Mesenchymal stem cell (in vitro differentiated cells and primary cell): ENCODE results near the gene GTPBP10.

Experiments
- DNase-seq: peaks from one replicate; pipeline ENCODE4 v3.0.0-alpha.2; 2013
- H2AFZ ChIP-seq: one replicate; pipeline ENCODE4 v1.6.1; 2013; ENCODE audit warnings: low read depth, mild to moderate bottlenecking, control low read depth, inconsistent platforms, low read length, moderate library complexity
- H2AK5ac ChIP-seq: 2 replicates; pipeline ENCODE4 v1.6.1; 2013; ENCODE audit warnings: low read length, moderate library complexity, mild to moderate bottlenecking, inconsistent platforms; ENCODE audit not compliant: severe bottlenecking
- H2BK120ac ChIP-seq: one replicate; pipeline ENCODE4 v1.6.1; 2013; ENCODE audit warnings: low read depth, mild to moderate bottlenecking, inconsistent platforms, low read length, moderate library complexity
- H2BK12ac ChIP-seq, 2 experiments: one replicate each; pipeline ENCODE4 v1.6.1; 2013; ENCODE audit warnings: inconsistent platforms in 2 of 2, low read length in 2 of 2, mild to moderate bottlenecking in 2 of 2, moderate library complexity in 2 of 2, control low read depth in 1 of 2
- H2BK15ac ChIP-seq: one replicate; pipeline ENCODE4 v1.6.1; 2013; ENCODE audit warnings: mild to moderate bottlenecking, low read depth, inconsistent platforms; ENCODE audit not compliant: poor library complexity, severe bottlenecking
- H2BK5ac ChIP-seq: 2 replicates; pipeline ENCODE4 v1.6.1; 2013; ENCODE audit warnings: low read depth, mild to moderate bottlenecking, low read length, control low read depth, inconsistent platforms; ENCODE audit not compliant: poor library complexity, severe bottlenecking
- H3K14ac ChIP-seq, 2 experiments: one replicate each; pipeline ENCODE4 v1.6.1; 2013; ENCODE audit warnings: inconsistent platforms in 2 of 2, low read length in 2 of 2, control low read depth in 1 of 2, mild to moderate bottlenecking in 1 of 2, moderate library complexity in 1 of 2
- H3K18ac ChIP-seq, 2 experiments: one replicate each; pipeline ENCODE4 v1.6.1; 2013; ENCODE audit warnings: inconsistent platforms in 2 of 2, low read length in 2 of 2, control low read depth in 1 of 2, low read depth in 1 of 2, mild to moderate bottlenecking in 1 of 2
- H3K23ac ChIP-seq, 2 experiments: one replicate each; pipeline ENCODE4 v1.6.1; 2013; ENCODE audit warnings: inconsistent platforms in 2 of 2, low read length in 2 of 2, mild to moderate bottlenecking in 2 of 2, moderate library complexity in 2 of 2, control low read depth in 1 of 2
- H3K27ac ChIP-seq: 2 replicates; pipeline ENCODE4 v1.5.1; 2013; ENCODE audit warnings: mild to moderate bottlenecking, moderate library complexity, low read length, control low read depth, inconsistent platforms; ENCODE audit not compliant: poor library complexity, severe bottlenecking
- H3K27me3 ChIP-seq, 2 experiments: 2 replicates each; pipeline versions ENCODE4 v1.6.1 to v1.7.0; 2013; ENCODE audit warnings: low read length in 2 of 2, mild to moderate bottlenecking in 2 of 2, moderate library complexity in 2 of 2, control low read depth in 1 of 2, inconsistent platforms in 1 of 2; ENCODE audit not compliant: control insufficient read depth in 1 of 2, insufficient read depth in 1 of 2
- H3K36me3 ChIP-seq, 2 experiments: 2 replicates each; pipeline versions ENCODE4 v1.6.1 to v1.7.0; 2013; ENCODE audit warnings: low read length in 2 of 2, control low read depth in 1 of 2, inconsistent platforms in 1 of 2, low read depth in 1 of 2, mild to moderate bottlenecking in 1 of 2; ENCODE audit not compliant: insufficient read depth in 2 of 2, control insufficient read depth in 1 of 2
- H3K4ac ChIP-seq, 2 experiments: one replicate each; pipeline ENCODE4 v1.6.1; 2013; ENCODE audit warnings: inconsistent platforms in 2 of 2, low read length in 2 of 2, mild to moderate bottlenecking in 2 of 2, moderate library complexity in 2 of 2, control low read depth in 1 of 2, low read depth in 1 of 2
- H3K4me1 ChIP-seq: 2 replicates; pipeline ENCODE4 v1.6.1; 2013; ENCODE audit warnings: low read depth, low read length, control low read depth; ENCODE audit not compliant: control insufficient read depth, insufficient read depth
- H3K4me2 ChIP-seq: 2 replicates; pipeline ENCODE4 v1.6.1; 2013; ENCODE audit warnings: low read length, mild to moderate bottlenecking, inconsistent platforms; ENCODE audit not compliant: poor library complexity, severe bottlenecking
- H3K4me3 ChIP-seq, 2 experiments: 2 replicates each; pipeline versions ENCODE4 v1.5.1 to v1.7.0; 2013; ENCODE audit warnings: low read length in 2 of 2, mild to moderate bottlenecking in 2 of 2, control low read depth in 1 of 2, low read depth in 1 of 2; ENCODE audit not compliant: insufficient read depth in 1 of 2
- H3K79me1 ChIP-seq: replicated peaks from 2 replicates; pipeline ENCODE4 v1.6.1; 2013; ENCODE audit warnings: mild to moderate bottlenecking, control low read depth, low read length, inconsistent platforms; ENCODE audit not compliant: poor library complexity, severe bottlenecking
- H3K9ac ChIP-seq: 2 replicates; pipeline ENCODE4 v1.7.0; 2013; ENCODE audit warnings: mild to moderate bottlenecking, low read length, moderate library complexity
- H3K9me3 ChIP-seq: 2 replicates; pipeline ENCODE4 v1.7.0; 2013; ENCODE audit warnings: mild to moderate bottlenecking, low read length; ENCODE audit not compliant: control insufficient read depth
- H4K8ac ChIP-seq: one replicate; pipeline ENCODE4 v1.6.1; 2013; ENCODE audit warnings: inconsistent platforms, mild to moderate bottlenecking, low read length, moderate library complexity
- H4K91ac ChIP-seq: one replicate; pipeline ENCODE4 v1.6.1; 2013; ENCODE audit warnings: mild to moderate bottlenecking, low read length, inconsistent platforms
- WGBS: methylation state at CpG from one replicate; pipeline ENCODE4 v1.1.7; 2013; ENCODE audit warnings: mixed read lengths; 5-methylcytosine and 5-hydroxymethylcytosine counted together

Gene GTPBP10

DNA sequence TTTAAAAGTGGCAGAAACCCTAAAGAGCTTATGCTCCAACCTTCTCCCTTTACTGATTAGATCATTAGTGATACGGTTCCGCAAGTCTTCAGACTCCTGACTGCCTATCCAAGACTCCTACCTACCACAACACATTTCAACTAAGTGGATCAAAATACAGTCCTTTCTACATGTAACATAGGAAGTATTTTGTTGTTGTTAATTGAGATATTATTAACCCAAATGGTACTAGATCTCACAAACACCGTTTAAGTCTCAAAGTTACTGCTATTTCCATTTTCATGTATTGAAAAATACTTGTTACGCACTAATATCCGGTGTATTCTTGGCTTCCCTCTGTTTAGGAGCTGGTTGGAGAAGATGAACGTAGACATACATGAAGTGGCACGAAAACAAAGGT, 26.5 kb upstream of the GTPBP10 start:
- H3K4me2 ChIP-seq: no peak overlapping the region
- H3K4me3 ChIP-seq: no peak overlapping the region
- H4K8ac ChIP-seq: no peak overlapping the region
- no peak overlapping the region for H3K27ac ChIP-seq
- H2BK15ac ChIP-seq: no peak overlapping the region
- H3K9ac ChIP-seq: no peak overlapping the region
- peaks cover 7% of the 10 kb centered on the region for H3K4me1 ChIP-seq
- no peak overlapping the region for H3K4ac ChIP-seq
- no peaks in the 10 kb centered on the region for H3K79me1 ChIP-seq
- no peak overlapping the region for H3K18ac ChIP-seq
- no peak overlapping the region for H2BK12ac ChIP-seq
- no peak for DNase-seq
- WGBS: 95% methylated on average over 6 of the region's 7 CpGs
- no peak overlapping the region for H3K23ac ChIP-seq
- H2AK5ac ChIP-seq: no peak overlapping the region
- no peak overlapping the region for H4K91ac ChIP-seq
- no peaks in the 10 kb centered on the region for H3K9me3 ChIP-seq
- H3K36me3 ChIP-seq: no peaks in the 10 kb centered on the region
- H2BK120ac ChIP-seq: no peak overlapping the region
- H2BK5ac ChIP-seq: no peak overlapping the region
- no peak overlapping the region for H2AFZ ChIP-seq
- peaks cover 25 to 31% of the 10 kb centered on the region in 2 experiments for H3K27me3 ChIP-seq
- H3K14ac ChIP-seq: no peak overlapping the region

DNA sequence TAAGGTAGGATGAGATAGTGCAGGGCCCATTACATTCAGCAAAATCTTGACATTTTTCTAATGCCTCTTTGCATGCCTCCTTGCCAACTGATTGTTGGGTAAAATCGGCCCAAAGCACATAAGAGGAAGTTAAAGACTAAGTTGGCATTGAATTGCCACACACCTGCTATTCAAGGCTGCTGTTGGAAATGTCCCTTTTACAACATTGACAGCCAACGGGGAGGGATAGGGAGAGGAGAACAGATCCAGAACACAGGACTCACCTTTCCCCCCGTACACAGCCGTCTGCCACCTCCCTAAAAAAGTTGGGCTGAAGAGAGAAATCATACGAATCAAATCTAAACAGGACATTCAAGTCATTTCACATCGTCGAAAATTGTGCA, 26.1 kb upstream of the GTPBP10 start:
- Histone ChIP-seq H3K23ac (no peak overlapping the region), H3K14ac (no peak overlapping the region), H3K4ac (no peak overlapping the region), H2BK12ac (no peak overlapping the region), H3K4me1 (peaks cover 7% of the 10 kb centered on the region), H2BK120ac (no peak overlapping the region), H2BK5ac (no peak overlapping the region), H4K91ac (no peak overlapping the region), H2BK15ac (no peak overlapping the region), H3K36me3 (no peaks in the 10 kb centered on the region), H3K27ac (no peak overlapping the region), H3K4me2 (no peak overlapping the region), H4K8ac (no peak overlapping the region), H3K18ac (no peak overlapping the region), H3K9ac (peak overlapping the region; percentile 56), H3K79me1 (no peaks in the 10 kb centered on the region), H3K9me3 (no peaks in the 10 kb centered on the region), H3K4me3 (peak overlapping the region in 1 of 2 experiments; percentile 76), H3K27me3 (peaks cover 25 to 31% of the 10 kb centered on the region in 2 experiments), H2AFZ (no peak overlapping the region), H2AK5ac (no peak overlapping the region)
- WGBS: 100% methylated on average over 1 of the region's 7 CpGs
- DNase-seq: no peak

DNA sequence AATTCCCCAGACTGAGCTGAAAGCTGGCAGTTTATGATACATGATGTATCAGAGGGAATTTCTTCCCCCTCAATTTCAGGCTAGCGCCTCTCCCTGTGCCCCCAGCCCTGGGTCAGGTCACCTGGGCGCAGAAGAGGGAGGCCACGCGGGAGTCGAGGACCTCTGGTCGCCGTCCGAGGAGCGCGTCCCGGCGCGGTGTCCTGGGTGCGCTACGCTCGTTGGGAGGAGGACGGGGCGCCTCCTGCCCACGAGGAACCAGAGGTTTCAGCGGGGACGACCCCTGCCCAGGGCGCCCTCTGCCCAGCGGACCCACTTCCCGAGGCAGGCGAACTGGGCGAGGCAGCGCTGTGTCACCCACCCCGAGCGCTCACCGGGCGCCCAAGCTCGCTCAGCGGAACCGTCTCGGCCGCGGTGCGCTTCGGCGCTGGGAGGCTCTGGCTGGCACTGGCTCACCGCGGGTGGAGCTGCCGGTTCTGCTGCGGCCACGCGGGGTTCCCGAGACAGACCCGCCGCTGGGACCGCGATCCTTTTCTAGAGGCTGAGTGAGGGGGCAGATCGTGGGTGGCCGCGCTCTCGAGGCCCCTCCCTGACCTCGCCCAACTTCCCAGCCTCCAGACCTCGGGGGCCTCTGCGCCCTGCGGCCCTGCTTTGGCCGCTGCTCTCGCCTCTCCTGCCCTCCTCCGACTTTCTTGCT, 25.6 kb upstream of the GTPBP10 start, which contains the start of gene FAM237B:
Gene FAM237B (minus strand): TSS at position 504 of the 694 bp plus-strand sequence. CDS start 1,556 bp downstream, outside the sequence.
- Histone ChIP-seq H3K27ac (no peak within 1 kb of the TSS), H3K4me3 (peak within 1 kb of the TSS; percentile 44 to 76), H3K4me2 (peak within 1 kb of the TSS; percentile 76), H4K91ac (no peak within 1 kb of the TSS), H3K36me3 (no peaks in the 10 kb centered on the region), H2AK5ac (no peak within 1 kb of the TSS), H3K4ac (no peak within 1 kb of the TSS), H2BK120ac (no peak within 1 kb of the TSS), H3K14ac (no peak within 1 kb of the TSS), H2BK15ac (no peak within 1 kb of the TSS), H4K8ac (no peak within 1 kb of the TSS), H3K18ac (no peak within 1 kb of the TSS), H3K9me3 (no peaks in the 10 kb centered on the region), H2AFZ (peak within 1 kb of the TSS; percentile 51), H2BK12ac (no peak within 1 kb of the TSS), H3K79me1 (no peaks in the 10 kb centered on the region), H2BK5ac (no peak within 1 kb of the TSS), H3K27me3 (peaks cover 25 to 31% of the 10 kb centered on the region in 2 experiments), H3K23ac (no peak within 1 kb of the TSS), H3K9ac (peak within 1 kb of the TSS; percentile 56), H3K4me1 (peaks cover 7% of the 10 kb centered on the region)
- WGBS: 4% methylated on average over 46 of the region's 62 CpGs
- peak; percentile 5 for DNase-seq

DNA sequence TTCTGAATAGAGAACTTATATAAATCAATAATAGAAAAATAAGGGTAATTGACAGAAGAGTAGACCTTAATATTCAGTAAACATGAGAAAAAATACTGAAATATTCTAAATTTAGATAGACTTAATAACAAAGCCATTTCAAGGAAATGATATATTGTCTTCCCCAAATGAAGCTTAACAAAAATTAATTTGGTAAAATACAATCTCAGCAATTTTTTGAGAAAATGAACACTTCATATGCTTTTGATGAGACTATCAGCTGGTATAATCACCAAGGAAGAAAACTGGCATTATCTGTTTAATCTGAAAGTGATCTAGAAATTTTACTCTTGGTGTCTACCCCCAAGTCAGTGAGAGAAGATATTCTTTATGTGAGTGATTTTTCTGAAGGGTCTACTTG, 23.7 kb upstream of the GTPBP10 start:
- no peaks in the 10 kb centered on the region for H3K9me3 ChIP-seq
- no peak overlapping the region for H3K18ac ChIP-seq
- H2BK120ac ChIP-seq: no peak overlapping the region
- H3K9ac ChIP-seq: no peak overlapping the region
- no peak overlapping the region for H4K8ac ChIP-seq
- no peak overlapping the region for H3K27ac ChIP-seq
- H2AFZ ChIP-seq: no peak overlapping the region
- no peak overlapping the region for H2AK5ac ChIP-seq
- DNase-seq: no peak
- H3K4me1 ChIP-seq: peaks cover 7% of the 10 kb centered on the region
- no peak overlapping the region for H3K4ac ChIP-seq
- no peak overlapping the region for H3K4me3 ChIP-seq
- no peak overlapping the region for H4K91ac ChIP-seq
- H3K36me3 ChIP-seq: no peaks in the 10 kb centered on the region
- H3K4me2 ChIP-seq: no peak overlapping the region
- no peak overlapping the region for H2BK5ac ChIP-seq
- H2BK12ac ChIP-seq: no peak overlapping the region
- peaks cover 25 to 31% of the 10 kb centered on the region in 2 experiments for H3K27me3 ChIP-seq
- no peak overlapping the region for H2BK15ac ChIP-seq
- H3K79me1 ChIP-seq: no peaks in the 10 kb centered on the region
- no peak overlapping the region for H3K14ac ChIP-seq
- H3K23ac ChIP-seq: no peak overlapping the region
